MCF 10A (cell line): ENCODE measurements around the gene MCM9. TPM values are rescaled to one million over a fixed set of nuclear protein-coding genes. Genes with fewer than 3 reads are reported as not detected.

Experiments
- BruUV-seq: library from RNA; stranded (reverse); fragments of 400-500 nt; replicated peaks from 2 replicates; lab custom pipeline; 2021; lab: Mats Ljungman, UMichigan
- CTCF ChIA-PET: fragments of 300-600 bp; sonication (Branson Sonifier 250); formaldehyde crosslinking; extraction: SDS; loops from one replicate; lab custom pipeline; 2021; ENCODE audit warnings: antibody characterized with exemption, inconsistent platforms; lab: Yijun Ruan, JAX
- POLR2A ChIA-PET: fragments of 300-600, 350-650 bp; sonication (Branson Sonifier 250); formaldehyde crosslinking; extraction: SDS; loops from one replicate; lab custom pipeline; 2020; ENCODE audit warnings: antibody characterized with exemption, inconsistent platforms; lab: Yijun Ruan, JAX
- DNase-seq: peaks from one replicate; pipeline ENCODE4 v3.0.0-alpha.2; 2018; ENCODE audit not compliant: unreplicated experiment
- H3K27ac Mint-ChIP-seq: one replicate; pipeline ENCODE4 v1.8.0; 2022; ENCODE audit warnings: mild to moderate bottlenecking, low read depth, mixed read lengths; ENCODE audit not compliant: unreplicated experiment
- H3K27me3 Mint-ChIP-seq: one replicate; pipeline ENCODE4 v1.8.0; 2022; ENCODE audit warnings: mixed read lengths; ENCODE audit not compliant: insufficient read depth, unreplicated experiment
- H3K36me3 Mint-ChIP-seq: one replicate; pipeline ENCODE4 v1.8.0; 2022; ENCODE audit warnings: mild to moderate bottlenecking, moderate library complexity, mixed read lengths; ENCODE audit not compliant: insufficient read depth, unreplicated experiment
- H3K4me1 Mint-ChIP-seq: one replicate; pipeline ENCODE4 v1.8.0; 2022; ENCODE audit warnings: mixed read lengths; ENCODE audit not compliant: insufficient read depth, unreplicated experiment
- H3K4me3 Mint-ChIP-seq: one replicate; pipeline ENCODE4 v1.8.0; 2022; ENCODE audit warnings: mild to moderate bottlenecking, moderate library complexity, mixed read lengths; ENCODE audit not compliant: unreplicated experiment
- H3K9me3 Mint-ChIP-seq: one replicate; pipeline ENCODE4 v1.8.0; 2022; ENCODE audit warnings: mixed read lengths; ENCODE audit not compliant: unreplicated experiment
- CTCF ChIP-seq: fragments of 200-600 bp; IDR thresholded peaks from one replicate; pipeline ENCODE4 v1.8.0; 2022; ENCODE audit warnings: antibody characterized with exemption, mild to moderate bottlenecking; ENCODE audit not compliant: unreplicated experiment
- intact Hi-C: fragments of 100-400 bp; cut with micrococcal nuclease; formaldehyde crosslinking; loops from 2 replicates; pipeline ENCODE4 v1.14.1; 2022
- total RNA-seq: library from RNA; stranded (reverse); gene quantifications from 2 replicates; pipeline ENCODE4 v1.2.3, GENCODE V29; 2022

Gene MCM9
- total RNA-seq, 1 experiment from 2014 or later, result 13.0 TPM

DNA sequence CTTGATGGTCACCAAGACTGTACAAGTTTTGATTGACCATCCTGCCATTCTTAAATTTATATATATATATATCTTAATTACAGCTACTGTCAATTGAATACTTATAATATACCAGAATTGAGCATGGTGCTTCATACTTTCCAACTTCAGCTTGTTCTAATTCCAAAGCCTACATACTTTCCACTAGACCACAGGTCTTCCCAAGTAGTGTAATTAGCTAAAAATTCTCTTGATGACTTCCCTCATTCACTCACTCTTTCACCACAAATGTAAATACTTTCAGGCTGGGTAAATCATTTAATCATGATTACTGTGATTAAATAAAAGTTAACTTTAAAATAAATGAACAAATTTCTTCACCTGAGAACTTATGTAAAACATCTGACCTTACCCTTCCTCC, 37.6 kb downstream of the MCM9 start:
- BruUV-seq, result no TSS peak
- Mint-ChIP-seq H3K27ac (peak overlapping the region; percentile 22), H3K9me3 (no peaks in the 10 kb centered on the region), H3K4me3 (no peak overlapping the region), H3K36me3 (peaks cover 27% of the 10 kb centered on the region), H3K4me1 (peaks cover 12% of the 10 kb centered on the region), H3K27me3 (no peaks in the 10 kb centered on the region)
- no peak for DNase-seq
- POLR2A ChIA-PET, result interaction anchor here (0.6 to 4.6 kb wide), 3 partner anchors 12 to 95 kb away, joined by 3 to 35 read pairs (median 6); partner anchors contain the start of gene MCM9
- CTCF ChIA-PET, result interaction anchor here (0.6 to 2.0 kb wide), 9 partner anchors 9 to 1009 kb away, joined by 3 to 13 read pairs (median 3); no protein-coding TSS in a partner anchor
- no peak for TF ChIP-seq CTCF
- intact Hi-C loops, result loop anchor here (5.0 to 10.0 kb wide), 2 partner anchors 313 to 615 kb away; no protein-coding TSS in a partner anchor

GRCh38 chr6:118896339-118897136, 38.4 kb downstream of the MCM9 start:
- ChIA-PET CTCF (interaction anchor here (0.6 to 2.0 kb wide), 15 partner anchors 8 to 1681 kb away, joined by 3 to 13 read pairs (median 4); no protein-coding TSS in a partner anchor), POLR2A (interaction anchor here (0.7 to 6.1 kb wide), 8 partner anchors 12 to 1294 kb away, joined by 3 to 35 read pairs (median 6); partner anchors contain the start of genes GOPC and MCM9)
- intact Hi-C loops, result loop anchor here (5.0 to 10.0 kb wide), 2 partner anchors 312 to 614 kb away; no protein-coding TSS in a partner anchor
- Mint-ChIP-seq H3K27ac (peak overlapping the region; percentile 75), H3K27me3 (no peaks in the 10 kb centered on the region), H3K36me3 (peaks cover 27% of the 10 kb centered on the region), H3K4me1 (peaks cover 20% of the 10 kb centered on the region), H3K9me3 (no peaks in the 10 kb centered on the region), H3K4me3 (peak overlapping the region; percentile 95)
- peak; percentile 78 for DNase-seq
- BruUV-seq, result no TSS peak
- TF ChIP-seq CTCF, result peak; percentile 44

DNA sequence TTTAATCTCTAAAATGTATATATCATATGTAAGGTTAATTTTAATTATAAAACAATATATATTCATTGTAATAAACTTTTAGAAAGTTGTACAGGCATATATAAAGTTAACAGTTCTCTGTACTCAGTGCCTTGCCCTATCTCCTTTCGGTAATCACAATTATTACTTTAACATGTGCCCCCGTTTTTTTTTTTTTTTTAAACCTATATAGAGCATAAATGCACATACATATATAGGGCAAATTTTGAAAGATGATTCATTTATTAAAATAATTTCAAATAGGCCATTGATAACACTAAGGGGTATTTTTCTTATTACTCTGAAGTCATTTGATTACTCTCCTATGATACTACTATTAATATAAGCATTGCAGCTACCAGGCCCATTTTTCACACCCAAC, 39.1 kb downstream of the MCM9 start:
- Mint-ChIP-seq H3K4me1 (peaks cover 25% of the 10 kb centered on the region), H3K27ac (peak overlapping the region; percentile 75), H3K9me3 (no peaks in the 10 kb centered on the region), H3K36me3 (peaks cover 27% of the 10 kb centered on the region), H3K4me3 (peak overlapping the region; percentile 95), H3K27me3 (no peaks in the 10 kb centered on the region)
- peak; percentile 9 for DNase-seq
- intact Hi-C loops, result loop anchor here (5.0 to 10.0 kb wide), 2 partner anchors 311 to 614 kb away; no protein-coding TSS in a partner anchor
- ChIA-PET CTCF (interaction anchor here (0.6 to 2.0 kb wide), 8 partner anchors 9 to 1680 kb away, joined by 3 to 13 read pairs (median 4); no protein-coding TSS in a partner anchor), POLR2A (interaction anchor here (0.7 to 6.1 kb wide), 9 partner anchors 7 to 1293 kb away, joined by 3 to 35 read pairs (median 7); partner anchors contain the start of genes FAM184A, GOPC and MCM9)
- TF ChIP-seq CTCF, result no peak
- BruUV-seq, result TSS peak; percentile 27

- POLR2A ChIA-PET, result interaction anchor here (1.0 to 6.1 kb wide), 12 partner anchors 8 to 1470 kb away, joined by 3 to 35 read pairs (median 6); partner anchors contain the start of genes FAM184A, GOPC, MCM9 and ROS1
- Mint-ChIP-seq H3K27me3 (no peaks in the 10 kb centered on the region), H3K4me1 (peaks cover 27% of the 10 kb centered on the region), H3K4me3 (peak overlapping the region; percentile 95), H3K36me3 (peaks cover 21% of the 10 kb centered on the region), H3K27ac (peak overlapping the region; percentile 75), H3K9me3 (no peaks in the 10 kb centered on the region)
- TF ChIP-seq CTCF, result no peak
- BruUV-seq, result no TSS peak
- DNase-seq, result peak; percentile 24
- CTCF ChIA-PET, result interaction anchor here (1.6 to 1.9 kb wide), 2 partner anchors 9 to 12 kb away, joined by 6 to 7 read pairs; no protein-coding TSS in a partner anchor
- intact Hi-C loops, result loop anchor here (5.0 to 10.0 kb wide), 2 partner anchors 310 to 613 kb away; no protein-coding TSS in a partner anchor
These were observed 39.7 kb downstream of the MCM9 start for GRCh38 chr6:118895261-118895560.
